ENCODE data around the gene GPC4.

GRCh38 chrX:133391111-133391510 lies 24.2 kb downstream of the GPC4 start:
- TF ChIP-seq, protein P1, sequence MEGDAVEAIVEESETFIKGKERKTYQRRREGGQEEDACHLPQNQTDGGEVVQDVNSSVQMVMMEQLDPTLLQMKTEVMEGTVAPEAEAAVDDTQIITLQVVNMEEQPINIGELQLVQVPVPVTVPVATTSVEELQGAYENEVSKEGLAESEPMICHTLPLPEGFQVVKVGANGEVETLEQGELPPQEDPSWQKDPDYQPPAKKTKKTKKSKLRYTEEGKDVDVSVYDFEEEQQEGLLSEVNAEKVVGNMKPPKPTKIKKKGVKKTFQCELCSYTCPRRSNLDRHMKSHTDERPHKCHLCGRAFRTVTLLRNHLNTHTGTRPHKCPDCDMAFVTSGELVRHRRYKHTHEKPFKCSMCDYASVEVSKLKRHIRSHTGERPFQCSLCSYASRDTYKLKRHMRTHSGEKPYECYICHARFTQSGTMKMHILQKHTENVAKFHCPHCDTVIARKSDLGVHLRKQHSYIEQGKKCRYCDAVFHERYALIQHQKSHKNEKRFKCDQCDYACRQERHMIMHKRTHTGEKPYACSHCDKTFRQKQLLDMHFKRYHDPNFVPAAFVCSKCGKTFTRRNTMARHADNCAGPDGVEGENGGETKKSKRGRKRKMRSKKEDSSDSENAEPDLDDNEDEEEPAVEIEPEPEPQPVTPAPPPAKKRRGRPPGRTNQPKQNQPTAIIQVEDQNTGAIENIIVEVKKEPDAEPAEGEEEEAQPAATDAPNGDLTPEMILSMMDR (IDR thresholded peaks at IDR 0.05): no peak
- TF ChIP-seq POLR2A (IDR thresholded peaks at IDR 0.05): no peak
